Spleen (tissue), 7 donors: ENCODE measurements around the gene NIPAL3.

Source experiments
- CTCF ChIP-seq, 11 experiments: fragments of 200-600 bp in 7 of 11; fragments of 450-650 bp in 4 of 11; sonication (generic) in 4 of 11; IDR thresholded peaks in 8 of 11; conservative IDR thresholded peaks in 3 of 11; 1 replicate in 7 of 11; 2 replicates in 4 of 11; pipeline versions ENCODE4 v1.4.0 to v1.8.0; 2016 to 2021; ENCODE audit warnings: antibody characterized with exemption in 11 of 11, inconsistent platforms in 4 of 11, mild to moderate bottlenecking in 1 of 11
- POLR2A ChIP-seq, 3 donors: fragments of 450-650 bp; IDR thresholded peaks; one replicate each; pipeline ENCODE4 v1.5.1; 2017; ENCODE audit warnings: antibody characterized with exemption in 3 of 3, mild to moderate bottlenecking in 1 of 3
- POLR2AphosphoS5 ChIP-seq, 3 donors: sonication (generic); formaldehyde crosslinking; IDR thresholded peaks; one replicate each; pipeline ENCODE4 v1.5.1; 2017; ENCODE audit warnings: antibody characterized with exemption in 3 of 3
- donor health status: DM: no; HTN: no; CAD: no; lungs with moderate emphysema.
- donor health status: DM: no; HTN: no; CAD: no.
- donor health status: DM: no; HTN: no; CAD: no.

- TF ChIP-seq CTCF (IDR thresholded peaks at IDR 0.05 in 8 of 11, conservative IDR thresholded peaks at IDR 0.05 in 3 of 11) (no peak), POLR2AphosphoS5 (IDR thresholded peaks at IDR 0.05) (no peak), POLR2A (IDR thresholded peaks at IDR 0.05) (no peak)
Measured at GRCh38 chr1:24418898-24419628, 3.5 kb downstream of the NIPAL3 start.
